ENCODE measurements around the gene CTIF.

The CTIF gene

DNA sequence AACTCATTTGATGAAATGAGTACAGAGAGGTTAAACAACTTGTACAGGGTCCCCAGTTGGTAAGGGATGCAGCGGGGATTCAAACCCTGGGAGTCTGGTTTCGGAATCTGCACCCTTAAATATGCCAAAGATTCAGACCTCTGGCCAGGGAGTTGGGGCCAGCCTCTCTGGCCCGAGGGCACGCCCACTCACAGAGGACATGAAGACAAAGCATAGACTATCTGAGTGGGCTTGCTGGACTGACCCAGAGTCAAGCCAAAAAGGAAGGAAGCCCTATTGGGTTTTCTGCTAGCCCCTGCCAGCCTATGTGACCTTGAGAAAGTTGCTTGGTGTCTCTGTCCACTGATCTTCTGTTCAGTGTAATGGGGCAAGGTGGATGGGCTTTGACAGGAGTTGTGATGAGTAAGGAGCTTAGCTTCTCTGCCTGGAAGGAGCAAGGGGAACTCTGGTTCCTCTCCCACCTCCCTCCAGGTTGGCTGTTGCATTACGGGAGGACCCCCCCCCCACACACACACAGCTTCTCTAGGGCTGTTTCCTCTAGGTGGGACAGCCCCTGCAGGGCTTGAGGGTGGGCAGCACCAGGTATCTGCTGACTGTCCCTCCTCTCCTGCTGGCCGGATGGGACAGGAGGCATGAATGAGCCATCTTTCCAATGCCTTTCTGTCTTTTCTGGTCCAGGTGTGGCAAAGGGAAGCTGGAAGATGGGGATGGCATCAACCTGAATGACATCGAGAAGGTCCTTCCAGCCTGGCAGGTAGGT, 131.3 kb downstream of the CTIF start:
- no peak for DNase-seq

DNA sequence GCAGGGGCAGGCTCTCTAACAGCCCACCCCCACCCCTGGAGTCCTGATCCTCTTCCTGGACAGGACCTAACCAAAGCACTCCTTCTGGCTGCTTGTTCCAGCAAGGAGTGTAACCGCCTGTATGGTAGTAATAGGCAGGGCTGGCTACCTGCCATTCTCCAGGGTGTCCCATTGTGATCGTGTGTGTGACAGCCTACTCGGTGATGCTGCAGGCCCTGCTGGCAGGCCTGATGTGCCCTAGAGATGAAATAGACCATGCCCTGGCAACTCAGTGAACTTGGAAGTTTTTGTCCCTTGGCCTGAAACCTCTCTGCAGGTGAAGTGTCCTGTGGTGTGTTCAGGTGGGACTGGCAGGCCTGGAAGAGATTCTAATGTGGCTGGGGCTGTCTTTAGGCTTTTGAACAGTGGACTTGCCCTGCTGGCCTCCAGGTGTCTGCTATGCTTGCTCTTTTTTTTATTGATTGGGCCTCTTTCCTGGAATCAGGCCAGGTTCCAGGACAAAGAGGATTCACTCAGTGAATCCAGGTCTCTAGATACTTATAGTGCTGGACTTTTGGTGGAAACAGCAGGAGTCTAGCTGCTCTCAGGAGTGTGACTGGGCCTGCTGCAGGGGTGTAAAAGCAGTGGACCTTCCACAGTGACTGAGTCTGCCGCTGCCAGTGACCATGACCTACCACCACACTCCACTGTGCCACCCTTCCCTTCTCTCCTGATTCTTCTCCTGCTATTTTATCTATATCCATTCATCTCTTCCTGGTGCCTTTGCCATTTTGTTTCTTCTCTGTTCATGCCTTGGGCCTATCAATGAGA, 132.1 kb downstream of the CTIF start:
- DNase-seq: no peak

DNA sequence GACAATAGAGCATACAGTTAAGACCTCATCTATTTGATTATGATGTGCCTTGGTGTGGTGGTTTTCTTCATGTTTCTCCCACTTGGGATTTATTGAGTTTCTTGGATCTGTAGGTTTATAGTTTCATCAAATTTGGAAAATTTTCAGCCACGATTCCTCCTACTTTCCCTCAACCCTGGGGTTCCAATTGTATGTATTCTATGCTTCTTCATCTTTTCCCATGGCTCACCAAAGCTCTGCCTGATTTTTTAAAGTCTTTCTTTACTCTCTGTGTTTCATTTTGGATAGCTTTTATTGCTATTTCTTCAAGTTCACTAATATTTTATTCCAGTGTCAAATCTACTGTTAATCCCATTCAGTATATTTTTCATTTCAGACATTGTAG, 132.7 kb downstream of the CTIF start:
- DNase-seq: no peak

DNA sequence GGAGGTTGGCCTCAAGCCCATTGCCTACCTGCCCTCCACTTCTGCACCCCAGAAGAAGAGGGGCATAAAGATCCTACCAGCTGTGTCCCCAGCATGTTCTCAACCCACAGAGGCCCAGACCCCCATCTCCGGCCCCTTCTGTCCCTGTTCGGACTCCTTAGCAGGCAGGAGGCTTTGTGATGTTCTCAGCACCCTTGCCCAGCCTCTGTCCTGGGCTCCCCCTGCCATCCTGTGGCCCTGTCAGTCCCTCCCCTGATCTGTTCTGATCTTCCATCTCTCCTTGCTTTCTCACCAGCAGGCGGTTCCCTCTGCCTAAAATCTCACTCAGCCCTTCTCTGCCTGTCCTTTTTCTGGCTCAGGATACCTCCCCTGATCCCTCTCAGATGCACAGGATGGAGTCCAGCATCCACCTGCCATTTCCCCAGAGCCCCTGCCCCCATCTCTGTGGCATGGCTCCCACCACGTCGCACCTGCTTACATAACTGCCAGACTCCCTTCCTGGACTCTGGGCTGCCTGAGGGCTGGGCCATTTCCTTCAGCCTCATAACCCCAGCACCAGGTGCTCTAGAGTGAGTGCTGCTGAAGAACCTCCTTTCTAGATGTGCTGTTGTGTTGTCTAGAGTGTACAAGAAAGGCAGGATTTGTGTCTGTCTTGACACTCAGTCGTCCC, 134.0 kb downstream of the CTIF start:
- no peak for DNase-seq

DNA sequence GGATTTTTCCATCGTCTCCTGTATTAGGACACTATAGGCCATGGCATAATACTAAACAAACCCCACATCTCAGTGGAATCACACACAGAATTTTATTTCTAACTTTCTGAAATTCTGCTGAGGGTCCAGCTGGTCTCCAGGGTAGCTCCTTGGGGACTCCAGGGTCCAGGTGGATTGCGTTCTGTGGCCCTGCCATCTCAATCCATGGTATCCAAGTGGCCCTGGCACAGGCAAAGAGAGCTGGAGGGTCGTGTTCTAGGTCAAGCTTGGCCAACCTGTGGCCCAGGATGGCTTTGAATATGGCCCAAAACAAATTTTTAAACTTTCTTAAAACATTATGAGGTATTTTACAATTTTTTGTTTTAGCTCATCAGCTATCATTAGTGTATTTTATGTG, 134.6 kb downstream of the CTIF start:
- no peak for DNase-seq

DNA sequence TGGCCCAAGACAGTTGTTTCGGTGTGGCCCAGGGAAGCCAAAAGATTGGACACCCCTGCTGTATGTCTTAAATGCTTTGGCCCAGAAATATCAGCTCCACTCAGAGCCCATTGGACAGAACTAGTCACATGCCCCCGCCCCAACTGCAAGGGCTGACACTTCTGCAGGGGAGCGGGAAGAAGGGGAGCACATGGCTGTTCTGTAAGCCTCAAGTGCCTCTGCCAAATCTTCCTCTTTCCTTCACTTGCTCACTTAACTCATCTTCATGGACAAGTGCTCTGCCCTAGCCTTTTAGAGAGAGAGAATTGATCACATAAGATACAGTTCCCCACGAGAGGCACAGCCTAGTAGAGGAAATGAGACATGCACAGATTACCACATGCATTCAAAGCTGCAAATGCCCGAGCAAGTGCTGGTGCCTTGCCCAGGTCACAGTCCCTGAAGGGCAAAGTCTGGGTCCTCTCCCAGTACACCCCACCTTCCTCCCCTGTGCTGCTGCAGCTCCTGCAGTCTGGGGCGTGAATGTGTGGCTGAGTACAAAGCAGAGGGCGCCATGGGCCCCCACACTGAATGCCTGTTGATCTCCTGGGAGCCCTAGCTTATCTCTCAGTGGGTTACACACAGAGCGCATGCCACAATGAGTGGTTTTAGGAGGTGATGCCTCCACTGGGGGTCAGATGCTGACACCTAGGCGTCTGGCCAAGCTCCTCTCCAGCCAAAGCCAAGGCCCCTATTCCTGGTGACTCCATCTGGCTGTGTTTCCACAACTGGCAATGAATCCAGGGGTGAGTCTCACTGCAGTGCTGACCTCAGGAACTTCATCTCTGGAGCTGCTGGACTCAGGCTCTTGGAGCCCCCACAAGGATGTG, 135.3 kb downstream of the CTIF start:
- peak; percentile 55 to 77 (median 74) for DNase-seq

DNA sequence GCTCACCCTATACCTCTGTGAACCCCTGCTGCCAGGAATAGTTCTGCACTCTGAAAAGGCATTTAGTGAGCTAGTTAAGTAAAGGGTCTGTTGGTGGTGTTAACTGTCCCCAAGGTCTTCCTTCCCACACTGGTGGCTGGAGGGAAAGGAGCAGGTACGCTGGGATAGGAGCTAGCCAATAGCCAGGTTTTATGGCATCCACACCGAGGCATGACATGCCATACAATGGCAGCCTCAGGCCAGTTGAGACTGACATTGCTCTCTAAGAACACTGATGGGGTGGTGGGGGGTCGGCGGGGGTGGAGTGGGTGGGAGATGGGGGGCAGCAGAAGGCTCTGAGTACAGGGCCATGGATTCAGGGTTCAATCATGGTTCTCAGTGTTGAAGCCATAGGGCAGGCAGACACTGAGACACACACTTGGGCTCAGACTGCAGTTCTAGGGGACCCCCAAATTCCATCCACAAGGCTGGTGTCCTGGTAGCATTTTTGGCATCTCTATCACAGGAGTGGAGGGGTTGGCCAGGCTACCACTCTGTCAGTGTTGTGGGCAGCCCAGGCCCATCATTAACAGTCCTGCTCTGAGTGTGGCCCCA, 136.0 kb downstream of the CTIF start:
- no peak for DNase-seq

DNA sequence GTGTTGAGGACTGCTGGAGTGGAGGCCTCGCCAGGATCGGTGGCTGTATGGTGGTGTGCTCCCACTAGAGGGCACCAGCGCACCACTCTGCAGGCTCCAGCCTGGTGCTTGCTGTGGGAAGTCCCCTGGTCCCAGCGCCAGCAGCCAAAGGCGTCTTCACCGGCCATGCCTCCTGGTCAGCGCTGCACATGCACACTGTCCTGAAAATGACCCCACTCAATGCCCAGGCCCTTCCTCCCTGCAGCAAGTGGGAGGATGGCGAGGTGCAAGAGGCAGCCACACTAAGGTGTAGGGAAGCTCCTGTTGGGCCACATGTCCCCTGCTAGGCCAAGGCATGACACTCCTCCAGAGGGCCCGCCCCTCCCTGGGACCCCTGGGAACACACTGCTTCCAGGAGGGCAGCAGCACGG, 136.5 kb downstream of the CTIF start:
- peak; percentile 92 to 94 (median 94) for DNase-seq

DNA sequence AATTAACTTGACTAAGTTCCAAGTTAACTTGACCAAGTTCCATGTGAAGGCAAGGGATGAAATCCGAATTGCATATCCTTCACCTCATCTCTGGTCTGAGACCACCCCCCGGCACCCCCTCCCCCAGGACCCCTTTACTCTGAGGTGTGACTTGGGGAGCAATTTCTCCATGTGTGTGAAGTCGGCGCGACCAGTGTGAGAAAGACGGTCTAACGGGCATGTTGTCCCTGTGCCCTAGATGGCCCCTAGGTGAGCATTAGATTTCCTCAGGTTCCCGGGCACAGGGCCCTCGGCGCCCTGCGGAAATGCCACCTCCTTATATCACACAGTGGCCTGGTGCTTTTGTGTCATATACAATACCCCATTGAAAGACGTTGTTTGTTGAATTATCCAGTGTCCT, 137.1 kb downstream of the CTIF start:
- DNase-seq: no peak

DNA sequence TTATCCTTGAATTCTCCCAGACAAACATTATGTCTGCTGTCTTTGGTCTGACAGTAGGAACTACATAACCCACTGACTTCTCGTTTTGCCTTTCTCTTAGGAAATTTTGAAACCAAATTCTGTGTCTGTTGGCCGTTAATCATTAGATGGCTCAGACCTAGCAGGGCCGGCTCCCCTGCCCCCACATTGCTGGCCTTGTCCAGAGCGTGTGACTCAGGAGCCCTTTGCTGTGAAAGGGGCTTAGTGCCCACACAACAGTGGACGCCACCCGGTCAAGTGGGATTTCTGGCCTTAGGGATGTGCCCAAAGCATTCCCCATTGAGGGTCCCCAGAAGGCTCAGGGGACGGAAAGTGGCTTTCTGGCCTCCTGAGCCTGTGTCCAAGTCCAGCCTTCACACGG, 137.5 kb downstream of the CTIF start:
- peak; percentile 54 to 77 (median 74) for DNase-seq

DNA sequence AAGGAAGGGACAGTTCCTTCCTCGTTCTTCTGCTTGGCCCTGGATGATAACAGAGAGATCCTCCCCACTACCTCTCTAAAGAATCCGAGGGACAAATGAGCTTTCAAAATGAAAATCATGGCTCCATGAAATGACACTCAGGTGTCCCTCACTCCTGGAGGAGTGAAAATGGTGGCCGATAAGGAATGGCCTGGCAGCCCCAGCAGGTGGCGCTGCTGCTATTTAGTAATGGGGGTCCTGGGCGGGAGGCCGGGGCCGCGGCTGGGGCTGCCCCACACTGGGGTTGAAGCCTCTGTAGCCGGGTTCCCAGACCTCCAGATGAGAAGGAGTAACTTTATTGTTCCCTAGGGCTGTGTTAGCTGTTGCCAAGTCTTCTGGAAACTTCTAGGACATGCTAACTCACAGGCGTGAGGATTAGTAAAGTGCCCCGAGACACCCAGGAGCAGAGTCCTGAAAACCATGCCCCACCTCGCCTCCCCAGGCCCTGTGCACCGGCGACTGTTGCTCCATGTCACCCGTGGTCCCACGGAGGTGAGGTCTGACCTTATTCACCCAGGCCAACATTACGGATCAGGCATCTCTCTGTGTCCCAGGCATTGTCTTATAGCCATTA, 138.0 kb downstream of the CTIF start:
- peak; percentile 66 to 87 (median 77) for DNase-seq

DNA sequence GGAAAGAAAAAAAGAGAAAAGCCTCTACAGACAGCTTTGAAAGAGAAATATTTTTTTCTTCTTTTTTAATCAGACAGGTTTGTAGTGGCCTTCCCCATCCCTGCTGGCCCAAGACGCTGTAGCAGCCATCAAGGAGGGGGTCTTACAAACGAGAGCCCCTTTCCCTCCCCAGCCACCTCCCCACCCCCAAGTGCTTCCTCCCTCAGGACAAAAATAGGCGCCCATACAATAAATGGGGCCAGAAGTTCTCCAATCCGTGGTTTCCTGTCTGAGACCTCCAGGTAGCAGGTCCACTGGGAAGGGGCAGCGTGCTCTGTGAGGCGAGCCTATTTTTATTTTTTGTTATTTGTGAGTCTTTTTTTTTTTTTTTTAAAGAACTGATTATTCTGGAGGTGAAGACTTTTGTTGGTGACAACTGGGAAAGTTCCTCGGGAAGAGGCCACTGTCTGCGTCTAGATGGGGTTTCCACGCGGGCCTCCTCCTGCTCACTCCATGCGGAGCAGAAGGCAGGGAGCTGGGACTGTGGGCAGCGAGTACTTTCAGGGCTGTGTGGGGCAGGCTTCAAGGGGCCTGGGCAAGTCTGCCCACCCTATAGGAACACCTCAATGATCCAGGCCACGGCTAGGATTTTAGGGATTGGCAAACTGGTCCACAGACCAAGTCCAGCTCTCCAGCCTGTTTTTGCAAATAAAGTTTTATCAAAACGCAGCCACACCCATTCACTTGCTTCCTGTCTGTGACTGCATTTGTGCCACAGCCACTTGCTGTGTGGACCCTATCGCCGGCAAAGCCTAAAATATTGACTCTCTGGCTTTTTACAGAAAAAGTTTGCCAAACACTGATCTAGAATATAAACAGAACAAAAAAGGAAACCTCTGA, 139.6 kb downstream of the CTIF start:
- DNase-seq: no peak

DNA sequence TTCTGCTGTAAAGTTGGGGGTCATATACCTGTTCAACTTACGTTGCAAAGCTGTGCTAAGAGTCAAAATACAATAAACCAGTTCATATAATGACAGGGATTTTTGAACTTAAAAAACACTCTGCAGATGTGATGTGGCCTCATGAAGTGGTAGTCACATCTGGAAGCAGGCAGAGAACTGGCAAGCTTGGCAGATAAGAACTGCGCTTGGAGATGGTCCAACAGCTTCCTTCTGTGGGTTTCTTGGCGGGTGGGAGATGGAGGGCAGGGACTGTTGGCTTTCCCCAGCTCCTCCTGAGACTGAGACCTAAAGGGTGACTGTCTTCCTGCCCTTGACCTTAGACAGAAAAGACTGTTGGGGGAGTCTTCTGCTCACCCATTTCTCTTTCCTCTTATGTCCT, 140.4 kb downstream of the CTIF start:
- DNase-seq: no peak

DNA sequence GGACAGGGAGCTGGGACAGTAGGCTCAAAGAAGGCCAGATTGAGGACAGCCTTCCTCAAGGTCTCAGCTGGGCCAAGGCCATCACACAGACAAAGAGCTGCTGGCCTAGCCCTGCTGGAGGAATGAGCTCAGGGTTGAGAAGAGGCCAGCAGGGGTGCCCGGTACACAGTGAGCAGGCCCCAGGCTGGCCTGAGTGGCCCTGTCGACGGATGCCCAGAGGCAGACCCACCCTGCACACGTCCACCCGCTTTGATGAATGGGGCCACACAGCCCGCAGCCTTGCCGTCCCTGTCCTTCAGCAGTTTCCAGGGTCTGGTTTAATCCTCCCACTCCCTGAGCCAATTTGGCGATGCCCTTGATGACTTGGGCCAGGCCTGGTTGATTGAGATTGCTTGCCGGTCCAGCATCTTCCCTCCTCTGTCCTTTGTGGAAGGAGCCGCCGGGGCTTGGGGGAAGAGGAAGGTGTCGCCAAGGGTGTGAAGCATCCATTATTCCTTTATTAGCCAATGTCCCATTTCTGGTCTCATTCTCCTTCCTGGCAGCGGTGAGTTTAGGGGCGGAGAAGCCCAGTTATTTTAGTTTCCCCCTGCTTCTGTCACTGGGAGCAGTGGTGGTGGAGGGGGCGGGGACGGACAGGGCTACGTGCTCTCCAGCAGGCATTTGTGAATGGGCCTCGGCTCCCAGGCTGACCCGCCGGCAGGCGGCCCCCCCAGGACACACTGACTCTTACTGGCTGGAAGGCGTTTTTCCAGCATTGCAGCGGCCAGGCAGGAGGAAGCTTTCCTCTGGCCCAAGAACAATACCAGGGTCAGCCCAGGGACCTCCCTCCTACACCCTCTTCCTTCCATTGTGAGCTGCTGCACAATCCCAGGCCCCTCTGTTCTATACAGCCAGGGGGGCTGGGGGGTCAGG, 141.8 kb downstream of the CTIF start:
- DNase-seq: no peak

DNA sequence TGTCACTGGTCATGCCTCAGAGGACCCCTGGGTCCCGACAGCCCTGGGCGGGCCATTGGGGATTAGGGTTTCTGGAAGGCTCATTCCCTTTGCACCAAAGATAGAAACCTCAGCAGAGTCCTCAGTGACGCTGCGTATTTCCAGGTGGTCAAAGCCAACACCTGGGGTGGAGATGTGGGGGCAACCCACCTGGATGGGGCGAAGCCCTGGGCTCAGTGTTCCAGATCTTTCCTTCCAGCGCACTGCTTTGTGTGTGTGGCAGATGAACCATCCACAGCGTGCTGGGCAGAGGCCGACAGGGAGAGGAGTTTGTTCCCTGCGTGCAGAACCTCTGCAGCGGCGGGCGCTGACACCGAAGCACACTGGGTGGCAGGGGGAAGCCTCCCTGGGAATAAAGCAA, 143.9 kb downstream of the CTIF start:
- DNase-seq: no peak

DNA sequence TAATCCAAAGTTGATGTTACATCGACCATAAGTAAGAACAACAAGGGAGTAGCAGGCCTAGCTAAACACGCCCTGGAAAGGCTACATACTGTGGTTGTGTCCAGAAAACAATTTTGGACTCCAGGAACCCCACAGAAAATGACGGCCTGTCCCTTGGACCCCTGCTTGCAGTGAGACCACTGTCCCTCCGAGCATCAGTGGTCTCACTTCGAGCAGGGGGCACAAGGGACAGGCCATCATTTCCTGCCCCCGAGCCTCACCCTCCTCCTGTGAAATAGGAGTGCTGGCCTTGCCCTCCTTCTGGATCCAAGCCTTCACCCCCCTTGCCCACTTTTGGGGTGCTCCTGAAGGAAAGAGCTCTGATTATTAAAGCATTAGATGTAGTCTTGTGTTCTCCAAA, 144.4 kb downstream of the CTIF start:
- DNase-seq: no peak

DNA sequence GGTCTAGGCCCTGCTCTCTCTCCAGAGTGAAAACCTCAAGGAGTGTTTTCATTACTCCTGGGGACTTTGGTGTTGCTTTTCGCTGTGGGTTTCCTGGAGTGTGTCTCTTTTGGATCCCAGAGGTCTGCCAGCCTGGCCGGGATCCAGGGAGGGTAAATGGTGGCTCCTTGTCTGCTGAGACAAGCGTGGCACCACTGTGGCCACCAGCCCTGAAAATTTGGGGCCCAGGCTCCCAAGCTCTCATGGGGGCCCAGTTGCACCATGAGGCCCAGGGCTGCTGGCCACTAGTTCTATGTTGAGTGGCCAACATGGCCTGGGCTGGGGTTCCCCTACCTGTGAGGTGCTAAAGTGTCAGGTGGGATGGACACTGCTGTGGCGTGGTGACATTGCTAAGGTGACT, 144.8 kb downstream of the CTIF start:
- no peak for DNase-seq

DNA sequence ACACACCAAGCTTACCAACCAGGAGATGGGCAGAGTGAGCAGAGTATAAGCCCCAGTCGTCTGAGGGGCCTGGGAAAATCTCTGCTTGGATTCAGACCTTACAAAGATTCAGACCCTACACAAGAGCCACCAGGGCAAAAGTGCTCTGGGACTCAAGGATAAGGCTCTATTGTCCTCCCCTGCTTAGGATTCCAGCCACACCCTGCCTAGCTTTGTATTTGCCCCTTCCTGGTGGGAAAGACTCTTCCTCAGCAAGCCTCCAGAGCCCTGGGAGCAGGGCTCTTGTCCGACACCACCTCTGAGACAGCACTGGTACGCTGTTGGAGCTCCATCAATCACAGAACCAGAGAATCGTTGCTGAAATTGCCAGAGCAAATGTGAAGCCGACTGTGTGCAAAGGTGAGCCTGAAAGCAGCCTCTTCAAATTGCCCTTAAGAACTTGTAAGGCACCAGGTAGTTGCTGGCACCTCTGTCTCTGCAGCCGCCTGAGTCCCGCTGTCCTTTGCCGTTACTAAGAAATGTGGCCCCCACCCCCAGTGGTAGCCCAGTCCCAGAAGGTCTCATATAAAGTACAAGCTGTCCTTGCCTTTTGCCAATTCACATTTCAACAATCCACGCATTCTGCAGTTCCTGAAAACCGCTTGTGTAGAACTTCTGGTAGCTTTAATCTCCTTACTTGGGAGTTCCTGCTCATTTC, 148.7 kb downstream of the CTIF start:
- no peak for DNase-seq

DNA sequence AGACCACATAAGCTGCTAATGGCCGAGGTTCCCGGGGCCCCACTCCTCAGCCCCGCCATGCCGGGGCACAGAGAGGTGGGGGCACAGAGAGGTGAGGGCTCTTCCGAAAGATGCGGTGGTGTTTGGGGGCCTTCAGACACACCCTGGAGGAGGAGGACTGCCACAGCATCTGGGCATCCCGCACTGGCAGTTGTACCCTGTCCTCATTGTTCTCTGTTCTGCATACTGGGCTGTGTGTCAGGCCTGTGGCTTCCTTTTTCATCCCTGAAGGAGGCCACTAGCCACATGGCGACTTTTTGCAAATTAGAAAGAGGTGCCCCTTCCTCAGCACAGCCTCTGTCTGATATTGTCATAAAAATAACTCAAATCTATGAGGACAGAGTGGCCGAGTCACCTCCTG, 150.1 kb downstream of the CTIF start:
- DNase-seq: no peak
